ENCODE results near the gene SRGN. TPM values are rescaled to one million over a fixed set of nuclear protein-coding genes. Genes with fewer than 3 reads are reported as not detected.

Gene SRGN
- polyA plus RNA-seq, 1 donor from 2014 or later = not detected

DNA sequence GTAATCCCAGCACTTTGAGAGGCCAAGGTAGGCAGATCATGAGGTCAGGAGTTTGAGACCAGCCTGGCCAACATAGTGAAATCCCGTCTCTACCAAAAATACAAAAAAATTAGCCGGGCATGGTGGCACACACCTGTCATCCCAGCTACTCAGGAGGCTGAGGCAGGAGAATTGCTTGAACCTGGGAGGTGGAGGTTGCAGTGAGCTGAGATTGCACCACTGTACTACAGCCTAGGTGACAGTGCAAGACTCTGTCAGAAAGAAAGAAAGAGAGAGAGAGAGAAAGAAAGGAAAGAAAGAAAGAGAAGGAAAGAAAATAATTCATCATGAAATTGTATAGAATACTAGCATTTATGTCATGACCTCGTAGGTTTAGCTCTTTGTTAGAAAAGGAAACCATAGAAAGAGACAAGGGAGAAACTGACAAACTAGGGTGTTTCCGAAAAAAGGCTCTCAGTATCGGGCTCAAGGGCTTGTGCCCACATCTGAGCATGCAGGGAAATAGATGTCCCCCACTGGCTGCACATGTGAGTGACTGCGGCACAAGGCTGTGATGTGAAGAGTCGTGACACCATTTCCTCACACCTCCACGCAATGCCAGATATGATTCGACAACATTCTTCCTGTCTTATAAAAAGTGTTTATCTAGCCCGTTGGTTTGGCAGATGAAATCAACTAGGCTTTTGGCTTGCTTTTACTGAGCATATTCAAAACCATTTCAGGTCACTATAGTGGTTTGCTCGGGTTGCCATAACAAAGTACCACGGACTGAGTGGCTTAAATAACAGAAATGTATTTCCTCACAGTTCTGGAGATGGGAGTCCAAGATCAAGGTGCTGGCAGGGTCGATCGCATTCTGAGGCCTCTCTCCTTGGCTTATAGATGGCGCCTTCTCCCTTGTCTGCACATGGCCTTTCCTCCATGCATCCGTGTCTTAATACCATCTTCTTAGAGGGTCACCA lies 2.0 kb downstream of the SRGN start (continued):
- no peak for TF ChIP-seq CTCF (IDR thresholded peaks at IDR 0.05; ENCODE audit: poor library complexity, severe bottlenecking)

DNA sequence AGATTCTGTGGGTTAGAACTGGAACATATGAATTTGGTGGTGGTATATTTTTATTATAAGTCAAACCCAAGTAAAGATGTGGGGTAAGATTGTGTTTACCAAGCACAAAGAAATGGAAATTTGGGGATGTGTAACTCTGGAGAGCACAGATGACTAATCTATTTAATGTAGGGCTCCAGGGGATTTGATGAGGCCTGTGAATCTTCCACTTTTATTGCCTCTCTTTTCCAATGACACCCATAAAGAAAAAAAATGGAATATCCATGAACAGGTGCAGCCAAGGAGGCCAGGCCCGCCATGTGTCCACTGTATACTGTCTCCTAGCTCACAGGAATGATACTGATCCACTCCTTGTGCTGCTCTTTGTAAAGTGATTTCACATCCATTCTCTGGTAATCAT lies 2.8 kb downstream of the SRGN start:
- Histone ChIP-seq H3K4me2 (ENCODE audit: low read length) (no peak overlapping the region), H3K9ac (ENCODE audit: low read length) (no peak overlapping the region), H3K36me3 (ENCODE audit: insufficient read depth, low read length) (no peaks in the 10 kb centered on the region), H3K9me3 (ENCODE audit: low read length) (no peaks in the 10 kb centered on the region), H3K27ac (ENCODE audit: low read length) (no peak overlapping the region), H2AFZ (ENCODE audit: low read depth, low read length) (no peak overlapping the region), H4K20me1 (ENCODE audit: insufficient read depth) (no peaks in the 10 kb centered on the region), H3K27me3 (ENCODE audit: insufficient read depth, low read depth, low read length) (no peaks in the 10 kb centered on the region), H3F3A (ENCODE audit: insufficient read depth, low read length, poor library complexity, severe bottlenecking) (no peaks in the 10 kb centered on the region), H3K4me3 (ENCODE audit: low read length) (no peak overlapping the region), H3K9me2 (ENCODE audit: insufficient read depth, low read length) (no peaks in the 10 kb centered on the region), H3K79me2 (replicated peaks; ENCODE audit: insufficient read depth, low read length) (no peaks in the 10 kb centered on the region)
- TF ChIP-seq RAD21 (conservative IDR thresholded peaks at IDR 0.05) (no peak), EZH2 (IDR thresholded peaks at IDR 0.05; ENCODE audit: borderline replicate concordance, insufficient read depth, low read length, poor library complexity, severe bottlenecking) (no peak), POLR2AphosphoS5 (IDR thresholded peaks at IDR 0.05) (no peak), SMC3 (conservative IDR thresholded peaks at IDR 0.05; ENCODE audit: poor library complexity) (no peak), MXI1 (conservative IDR thresholded peaks at IDR 0.05; ENCODE audit: poor library complexity, severe bottlenecking) (no peak), CTCF (IDR thresholded peaks at IDR 0.05; ENCODE audit: poor library complexity, severe bottlenecking) (no peak), EP300 (conservative IDR thresholded peaks at IDR 0.05; ENCODE audit: poor library complexity, severe bottlenecking) (no peak), TAF1 (IDR thresholded peaks at IDR 0.05; ENCODE audit: low read depth) (no peak)
- TF ChIP-seq, protein P1, sequence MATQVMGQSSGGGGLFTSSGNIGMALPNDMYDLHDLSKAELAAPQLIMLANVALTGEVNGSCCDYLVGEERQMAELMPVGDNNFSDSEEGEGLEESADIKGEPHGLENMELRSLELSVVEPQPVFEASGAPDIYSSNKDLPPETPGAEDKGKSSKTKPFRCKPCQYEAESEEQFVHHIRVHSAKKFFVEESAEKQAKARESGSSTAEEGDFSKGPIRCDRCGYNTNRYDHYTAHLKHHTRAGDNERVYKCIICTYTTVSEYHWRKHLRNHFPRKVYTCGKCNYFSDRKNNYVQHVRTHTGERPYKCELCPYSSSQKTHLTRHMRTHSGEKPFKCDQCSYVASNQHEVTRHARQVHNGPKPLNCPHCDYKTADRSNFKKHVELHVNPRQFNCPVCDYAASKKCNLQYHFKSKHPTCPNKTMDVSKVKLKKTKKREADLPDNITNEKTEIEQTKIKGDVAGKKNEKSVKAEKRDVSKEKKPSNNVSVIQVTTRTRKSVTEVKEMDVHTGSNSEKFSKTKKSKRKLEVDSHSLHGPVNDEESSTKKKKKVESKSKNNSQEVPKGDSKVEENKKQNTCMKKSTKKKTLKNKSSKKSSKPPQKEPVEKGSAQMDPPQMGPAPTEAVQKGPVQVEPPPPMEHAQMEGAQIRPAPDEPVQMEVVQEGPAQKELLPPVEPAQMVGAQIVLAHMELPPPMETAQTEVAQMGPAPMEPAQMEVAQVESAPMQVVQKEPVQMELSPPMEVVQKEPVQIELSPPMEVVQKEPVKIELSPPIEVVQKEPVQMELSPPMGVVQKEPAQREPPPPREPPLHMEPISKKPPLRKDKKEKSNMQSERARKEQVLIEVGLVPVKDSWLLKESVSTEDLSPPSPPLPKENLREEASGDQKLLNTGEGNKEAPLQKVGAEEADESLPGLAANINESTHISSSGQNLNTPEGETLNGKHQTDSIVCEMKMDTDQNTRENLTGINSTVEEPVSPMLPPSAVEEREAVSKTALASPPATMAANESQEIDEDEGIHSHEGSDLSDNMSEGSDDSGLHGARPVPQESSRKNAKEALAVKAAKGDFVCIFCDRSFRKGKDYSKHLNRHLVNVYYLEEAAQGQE (IDR thresholded peaks at IDR 0.05; ENCODE audit: borderline replicate concordance) = no peak

All from neural cell (in vitro differentiated cells).